ENCODE data around the gene HOXA3.
A peak's percentile ranks its signal among the peaks of the same experiment; 100 is the strongest.

Gene HOXA3

DNA sequence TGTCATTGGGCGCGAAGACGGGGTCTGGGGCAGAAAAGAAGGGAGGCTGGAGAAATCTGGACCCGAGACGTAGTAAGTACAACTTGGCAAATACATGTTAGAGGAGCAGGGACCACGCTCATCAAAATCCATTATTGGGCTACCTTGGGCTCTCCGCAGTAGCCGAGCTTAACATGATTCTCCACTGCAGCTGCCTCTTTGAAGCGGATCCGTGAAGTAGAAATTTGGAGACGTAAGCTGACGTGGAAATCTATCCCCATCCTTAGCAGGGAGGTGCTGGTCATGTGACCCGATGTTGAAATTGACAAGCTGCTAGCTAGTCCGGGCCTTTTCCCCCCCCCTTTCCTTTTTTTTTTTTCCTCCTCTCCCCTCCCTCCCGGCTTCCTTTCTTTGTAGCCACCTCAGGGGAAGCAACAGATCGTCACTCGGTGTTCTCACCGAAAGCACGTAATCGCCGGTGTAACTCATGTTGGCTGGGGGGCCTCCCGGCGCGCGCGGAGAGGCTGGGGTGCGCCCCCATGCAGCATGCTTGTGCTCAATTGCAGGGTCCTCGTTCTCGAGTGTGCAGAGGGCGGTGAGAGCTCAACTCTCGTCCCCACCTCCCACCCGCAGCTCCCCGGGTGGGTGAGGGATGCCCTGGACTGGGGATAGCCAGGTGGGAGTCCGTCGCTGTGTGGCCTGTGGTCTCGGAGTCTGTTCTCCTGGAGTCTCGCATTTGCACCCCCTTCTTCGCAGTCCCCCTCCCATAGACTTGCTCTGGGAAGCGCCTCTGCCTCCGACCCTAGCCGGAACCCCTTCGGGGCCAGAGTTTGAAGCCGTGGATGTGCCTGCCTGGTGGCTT lies 32.9 kb upstream of the HOXA3 start, which contains the start of gene HOXA11:
TSS of gene HOXA11 (minus strand) at position 220 of the 841 bp plus-strand sequence. CDS start at position 132, 88 bp downstream.
- no peaks in the 10 kb centered on the region for H3K9me3 Mint-ChIP-seq
- intact Hi-C loops (cut with micrococcal nuclease): no loop called here
- H3K4me1 Mint-ChIP-seq (ENCODE audit: low read depth): peaks cover 55% of the 10 kb centered on the region
- H3K36me3 Mint-ChIP-seq (ENCODE audit: low read depth): no peaks in the 10 kb centered on the region
- H3K4me3 Mint-ChIP-seq: peak within 1 kb of the TSS; percentile 59
- peaks cover 96% of the 10 kb centered on the region for H3K27me3 Mint-ChIP-seq
- no peak within 1 kb of the TSS for H3K27ac Mint-ChIP-seq

DNA sequence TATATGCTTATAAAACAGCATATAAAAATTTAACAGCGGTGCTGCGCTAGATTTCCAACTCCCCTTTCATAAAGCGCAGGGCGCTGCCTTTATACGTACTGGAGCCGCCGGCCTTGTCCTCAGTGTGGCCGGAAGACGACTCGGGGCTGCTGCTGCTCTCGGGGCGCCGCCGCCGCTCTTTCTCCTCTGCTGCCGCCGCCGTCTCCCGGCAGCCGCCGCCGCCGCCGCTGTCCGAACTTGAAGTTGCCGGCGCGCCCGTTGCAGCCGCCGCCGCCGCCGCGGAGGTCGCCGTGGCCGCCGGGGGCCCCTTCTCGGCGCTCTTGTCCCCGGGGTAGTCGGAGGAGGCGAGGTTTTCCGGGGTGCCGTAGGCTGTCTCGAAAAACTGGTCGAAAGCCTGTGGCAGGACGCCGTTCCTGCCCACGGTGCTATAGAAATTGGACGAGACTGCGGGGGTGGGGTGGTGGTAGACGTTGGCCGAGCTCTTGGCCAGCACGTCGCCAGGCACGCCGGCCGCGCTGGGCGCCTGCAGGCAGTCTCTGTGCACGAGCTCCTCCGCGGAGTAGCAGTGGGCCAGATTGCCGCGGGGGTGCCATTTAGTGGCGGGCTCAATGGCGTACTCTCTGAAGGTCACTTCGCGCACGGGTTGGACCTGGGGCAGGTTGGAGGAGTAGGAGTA lies 32.1 kb upstream of the HOXA3 start:
- no peak overlapping the region for H3K27ac Mint-ChIP-seq
- H3K4me3 Mint-ChIP-seq: peak overlapping the region; percentile 59
- intact Hi-C loops (cut with micrococcal nuclease): no loop called here
- peaks cover 53% of the 10 kb centered on the region for H3K4me1 Mint-ChIP-seq (ENCODE audit: low read depth)
- peaks cover 94% of the 10 kb centered on the region for H3K27me3 Mint-ChIP-seq
- H3K9me3 Mint-ChIP-seq: no peaks in the 10 kb centered on the region
- H3K36me3 Mint-ChIP-seq (ENCODE audit: low read depth): no peaks in the 10 kb centered on the region

DNA sequence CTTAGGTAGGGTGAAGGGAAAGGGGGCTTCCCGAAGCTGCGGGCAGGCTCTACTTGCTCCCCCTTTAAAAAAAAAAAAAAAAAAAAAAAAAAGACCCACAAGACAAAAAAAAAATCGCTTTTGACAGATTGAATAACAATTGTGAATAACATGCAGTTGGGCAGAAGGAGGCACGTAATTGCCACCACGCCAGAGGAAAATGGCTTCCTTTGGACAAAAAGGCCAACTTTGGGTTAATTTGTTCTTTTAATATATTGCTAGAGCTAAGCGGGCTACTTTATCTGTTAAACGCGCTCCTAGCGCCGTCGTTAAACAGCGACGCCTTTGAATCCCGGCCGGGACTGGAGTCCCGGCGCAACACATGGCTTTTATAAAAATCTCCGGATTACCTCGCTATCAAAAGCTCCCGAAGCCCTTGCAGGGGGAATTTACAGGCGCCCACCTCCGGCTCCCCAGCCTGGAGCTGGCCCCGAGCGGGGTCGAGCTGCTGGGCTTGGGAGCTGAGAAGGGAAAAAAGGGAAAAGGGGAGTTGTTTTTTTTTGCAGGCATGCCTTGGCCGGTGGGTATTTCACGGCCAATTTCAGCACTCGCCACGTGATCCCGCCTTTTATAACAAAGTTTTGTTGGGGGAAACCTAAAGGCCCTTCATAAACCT lies 31.4 kb upstream of the HOXA3 start:
- Mint-ChIP-seq H3K4me3 (peak overlapping the region; percentile 59), H3K4me1 (ENCODE audit: low read depth) (peaks cover 48% of the 10 kb centered on the region), H3K27ac (no peak overlapping the region), H3K9me3 (no peaks in the 10 kb centered on the region), H3K36me3 (ENCODE audit: low read depth) (no peaks in the 10 kb centered on the region), H3K27me3 (peaks cover 94% of the 10 kb centered on the region)
- intact Hi-C loops (cut with micrococcal nuclease): no loop called here

DNA sequence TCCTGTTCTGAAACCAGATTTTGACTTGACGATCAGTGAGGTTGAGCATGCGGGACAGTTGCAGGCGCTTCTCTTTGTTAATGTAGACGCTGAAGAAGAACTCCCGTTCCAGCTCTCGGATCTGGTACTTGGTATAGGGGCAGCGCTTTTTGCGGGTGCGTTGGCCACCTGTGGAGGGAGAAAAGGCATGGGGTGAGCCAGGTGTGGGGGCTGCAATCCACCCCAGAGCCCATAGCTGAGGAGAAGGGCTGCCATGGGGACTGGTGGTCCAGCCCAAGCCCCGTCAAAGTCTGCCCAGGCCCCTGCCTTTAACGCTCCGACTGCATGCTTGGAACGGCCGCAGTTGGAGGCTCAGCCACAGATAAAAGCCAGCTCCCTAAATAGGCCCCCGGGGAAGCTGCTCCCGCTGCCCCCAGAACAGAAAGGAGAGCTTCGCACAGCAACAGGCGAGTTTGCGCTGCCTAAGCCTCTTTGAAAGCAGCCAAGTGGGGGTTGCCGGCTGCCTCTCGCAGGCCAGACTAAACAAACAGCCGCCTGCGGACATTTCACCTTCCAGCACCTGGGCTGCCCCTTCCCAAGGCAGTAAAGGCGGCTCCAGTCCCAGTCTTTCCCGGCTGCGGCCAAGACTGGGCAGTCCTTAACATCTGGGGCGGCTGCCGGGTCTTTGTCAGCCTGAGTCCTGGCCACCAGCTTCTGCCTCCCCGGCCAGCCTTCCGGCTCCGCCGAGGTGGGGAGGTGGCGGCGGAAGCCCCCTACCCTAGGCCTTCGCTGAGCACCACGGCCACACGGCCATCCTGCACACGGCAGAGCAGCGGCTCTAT lies 30.7 kb upstream of the HOXA3 start:
- intact Hi-C loops (cut with micrococcal nuclease): no loop called here
- no peaks in the 10 kb centered on the region for H3K9me3 Mint-ChIP-seq
- no peak overlapping the region for H3K4me3 Mint-ChIP-seq
- H3K27me3 Mint-ChIP-seq: peaks cover 92% of the 10 kb centered on the region
- no peaks in the 10 kb centered on the region for H3K36me3 Mint-ChIP-seq (ENCODE audit: low read depth)
- peaks cover 40% of the 10 kb centered on the region for H3K4me1 Mint-ChIP-seq (ENCODE audit: low read depth)
- no peak overlapping the region for H3K27ac Mint-ChIP-seq

DNA sequence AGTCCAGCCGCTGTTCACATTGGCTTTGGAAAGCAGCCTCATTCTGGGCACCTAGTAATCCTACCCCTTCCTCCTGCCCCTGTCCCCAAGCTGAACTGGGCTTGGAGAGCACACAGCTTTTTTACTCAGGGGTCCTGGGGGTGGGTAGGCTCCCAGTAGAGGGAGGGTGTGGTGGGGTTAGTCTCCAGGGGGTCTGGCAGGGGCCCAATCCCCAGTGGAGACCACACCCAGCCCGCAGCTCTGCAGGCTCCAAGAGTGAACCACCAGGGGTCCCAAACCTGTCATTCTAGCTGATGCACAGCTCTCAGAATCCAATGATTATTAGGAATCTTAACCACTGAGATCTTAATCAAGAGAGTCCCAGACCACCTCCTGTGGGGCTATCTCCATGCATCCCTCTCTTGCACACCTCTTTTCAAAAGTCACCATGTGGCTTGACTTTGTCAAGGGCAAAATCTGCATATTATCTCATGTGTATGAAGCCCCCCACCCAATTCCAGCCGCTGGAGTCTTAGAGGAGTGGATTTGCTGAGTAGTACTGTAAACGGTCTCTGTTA lies 30.0 kb upstream of the HOXA3 start:
- Mint-ChIP-seq H3K27me3 (peaks cover 92% of the 10 kb centered on the region), H3K9me3 (no peaks in the 10 kb centered on the region), H3K27ac (no peak overlapping the region), H3K4me1 (ENCODE audit: low read depth) (peaks cover 35% of the 10 kb centered on the region), H3K4me3 (no peak overlapping the region), H3K36me3 (ENCODE audit: low read depth) (no peaks in the 10 kb centered on the region)
- intact Hi-C loops (cut with micrococcal nuclease): no loop called here

DNA sequence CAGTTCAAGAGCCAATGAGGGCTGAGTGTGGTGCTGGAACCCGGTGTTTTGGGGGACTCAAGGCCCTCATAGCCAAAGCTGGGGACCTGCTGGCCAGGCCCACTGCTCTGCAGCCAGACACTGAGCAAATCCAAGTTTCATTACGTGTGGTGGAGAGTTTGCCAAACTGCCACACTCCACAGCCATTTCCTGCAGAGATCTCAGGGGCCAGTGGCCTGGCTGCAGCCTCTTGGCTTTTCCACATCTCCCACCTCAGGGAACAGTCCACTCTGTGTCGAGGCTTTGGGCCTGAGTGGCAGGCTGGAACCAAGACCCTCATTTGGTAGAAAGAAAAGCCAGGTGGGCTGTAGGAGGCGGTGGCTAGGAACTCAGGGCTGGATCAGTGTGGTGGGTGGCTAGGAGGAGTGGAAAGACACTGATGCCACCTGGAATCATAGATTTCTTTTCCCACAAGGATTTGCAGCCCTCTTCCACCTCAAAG lies 29.5 kb upstream of the HOXA3 start:
- Mint-ChIP-seq H3K27me3 (peaks cover 94% of the 10 kb centered on the region), H3K9me3 (no peaks in the 10 kb centered on the region), H3K4me3 (no peak overlapping the region), H3K27ac (no peak overlapping the region), H3K36me3 (ENCODE audit: low read depth) (no peaks in the 10 kb centered on the region), H3K4me1 (ENCODE audit: low read depth) (peaks cover 35% of the 10 kb centered on the region)
- intact Hi-C loops (cut with micrococcal nuclease): no loop called here

DNA sequence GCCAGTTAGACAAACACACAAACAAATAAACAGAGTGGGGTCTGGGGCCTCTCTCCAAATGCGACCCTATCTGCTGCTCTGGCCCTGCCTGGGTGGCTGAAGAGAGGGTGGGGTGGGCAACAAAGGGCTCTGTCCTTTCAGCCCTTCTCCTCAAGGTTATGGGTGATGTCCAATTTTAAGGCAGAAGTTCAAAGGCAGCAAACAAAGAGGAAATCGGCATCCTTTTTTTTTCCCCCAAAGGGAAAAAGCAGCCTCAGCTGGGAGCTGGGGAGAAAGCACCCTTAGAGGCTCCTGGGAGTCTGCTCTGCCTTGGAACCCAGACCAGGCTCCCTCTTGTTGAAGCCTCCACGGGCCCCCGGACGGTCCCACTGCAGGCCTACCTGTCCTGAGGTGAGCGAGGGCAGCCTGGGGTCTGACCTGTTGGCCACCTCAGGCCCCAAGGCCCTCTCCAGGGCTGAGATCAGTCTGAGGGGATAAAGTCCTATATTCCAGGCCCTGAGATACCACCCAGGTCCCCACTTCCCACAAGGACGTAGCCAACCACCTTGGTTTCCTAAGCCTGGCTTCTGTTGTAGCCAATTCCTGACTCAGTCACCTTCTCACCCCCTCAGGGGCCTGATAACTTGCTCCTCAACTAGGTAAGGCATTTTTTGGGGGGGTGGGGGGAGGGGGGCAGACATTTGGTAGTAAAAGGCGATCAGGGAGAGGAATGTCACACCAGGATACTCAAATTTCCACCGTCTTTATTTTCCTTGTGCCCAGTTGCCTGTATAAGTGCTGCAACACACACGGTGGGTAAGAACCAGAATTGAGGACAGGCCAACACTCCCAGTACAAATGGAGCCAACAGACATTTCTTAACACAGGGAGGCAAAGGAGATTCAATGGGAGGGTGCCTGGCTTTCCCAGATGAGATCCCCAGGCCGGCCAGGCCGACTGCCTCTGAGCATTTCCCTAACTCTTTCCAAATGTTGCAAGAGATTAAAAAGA lies 28.3 kb upstream of the HOXA3 start:
- Mint-ChIP-seq H3K4me1 (ENCODE audit: low read depth) (peaks cover 27% of the 10 kb centered on the region), H3K4me3 (no peak overlapping the region), H3K27ac (no peak overlapping the region), H3K27me3 (peaks cover 95% of the 10 kb centered on the region), H3K36me3 (ENCODE audit: low read depth) (no peaks in the 10 kb centered on the region), H3K9me3 (no peaks in the 10 kb centered on the region)
- intact Hi-C loops (cut with micrococcal nuclease): no loop called here

DNA sequence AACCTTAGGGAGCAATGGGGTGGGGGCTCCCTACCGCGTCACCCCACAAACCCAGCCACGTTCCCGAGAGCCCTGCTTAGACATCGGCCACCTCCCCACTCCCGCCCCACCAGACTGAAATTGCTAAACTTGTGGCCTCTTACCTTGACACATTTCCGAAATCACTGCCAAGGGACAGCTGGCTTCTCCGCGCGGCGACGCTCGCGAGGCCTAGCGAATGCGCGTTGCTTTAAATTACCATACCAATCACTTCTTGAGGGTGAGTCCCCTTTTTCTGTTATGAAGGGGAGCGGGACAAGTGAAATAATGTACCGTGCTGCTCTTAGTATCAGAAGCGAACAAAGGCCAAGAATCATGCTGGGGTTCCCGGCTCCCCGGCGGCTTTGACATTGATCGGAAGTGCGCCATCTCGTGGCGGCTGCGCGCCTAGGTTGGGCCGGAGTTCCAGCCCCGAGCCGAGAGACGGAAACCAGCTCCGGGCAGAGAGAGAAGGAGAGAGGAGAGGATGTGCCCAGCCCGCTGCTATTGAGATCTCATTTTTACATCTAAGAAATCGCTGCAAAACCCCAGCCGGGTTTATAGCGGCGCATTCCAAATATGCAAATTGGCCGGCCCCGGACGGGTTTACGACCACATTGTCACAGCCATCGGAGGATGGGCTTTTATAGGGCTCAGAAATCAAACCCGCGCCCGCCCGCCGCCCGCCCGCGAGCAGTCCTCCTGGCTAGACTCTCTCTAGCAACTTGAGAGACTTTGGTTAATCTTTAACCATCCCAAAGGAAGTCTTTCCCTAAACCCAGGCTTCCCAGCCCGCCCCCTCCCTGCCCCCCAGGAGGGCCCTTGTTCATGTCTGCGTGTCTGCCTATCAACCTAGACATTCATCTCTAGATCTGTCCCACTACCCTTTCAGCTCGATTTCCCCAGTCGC lies 27.4 kb upstream of the HOXA3 start:
- Mint-ChIP-seq H3K36me3 (ENCODE audit: low read depth) (no peaks in the 10 kb centered on the region), H3K27ac (no peak overlapping the region), H3K4me3 (peak overlapping the region; percentile 45), H3K9me3 (no peaks in the 10 kb centered on the region), H3K4me1 (ENCODE audit: low read depth) (peaks cover 21% of the 10 kb centered on the region), H3K27me3 (peaks cover 95% of the 10 kb centered on the region)
- intact Hi-C loops (cut with micrococcal nuclease): no loop called here

DNA sequence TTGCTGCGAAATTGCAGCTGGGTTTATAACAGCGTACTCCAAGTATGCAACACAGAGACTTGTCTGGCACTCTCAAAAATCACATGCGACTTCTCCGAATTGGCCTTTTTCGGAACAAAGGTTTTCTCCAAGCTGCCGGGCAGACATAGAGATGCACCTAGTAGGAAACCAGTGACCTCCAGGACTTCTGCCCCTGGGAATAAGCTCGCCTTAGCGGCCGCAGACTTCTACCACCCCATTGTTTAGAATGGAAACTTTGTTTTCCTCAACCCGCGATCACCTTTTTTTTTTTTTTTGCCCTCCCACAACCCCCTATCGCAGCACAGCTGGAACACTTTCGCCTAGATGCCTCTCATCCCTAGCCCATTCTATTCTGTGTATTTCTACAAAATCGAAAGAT lies 26.6 kb upstream of the HOXA3 start:
- peaks cover 20% of the 10 kb centered on the region for H3K4me1 Mint-ChIP-seq (ENCODE audit: low read depth)
- H3K27me3 Mint-ChIP-seq: peaks cover 95% of the 10 kb centered on the region

DNA sequence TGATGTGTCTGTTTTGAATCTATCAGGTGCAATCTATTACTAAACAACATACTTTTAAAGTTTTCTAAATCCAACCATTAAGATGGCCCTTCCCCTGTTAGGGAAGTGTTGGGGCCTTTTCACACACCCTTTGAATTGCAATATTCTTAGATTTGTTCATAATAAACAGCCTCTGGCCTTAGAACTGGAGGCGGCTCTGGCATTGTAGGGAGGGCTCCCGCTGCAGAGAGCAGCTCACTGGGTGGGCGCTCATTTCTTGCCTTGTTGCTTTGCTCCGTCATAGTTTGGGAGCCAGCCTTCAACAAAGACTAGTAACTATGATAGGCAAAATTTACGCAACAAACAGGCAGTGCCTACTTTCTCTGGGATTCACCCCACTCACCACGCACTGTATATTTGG lies 26.0 kb upstream of the HOXA3 start:
- H3K36me3 Mint-ChIP-seq (ENCODE audit: low read depth): no peaks in the 10 kb centered on the region
- peaks cover 94% of the 10 kb centered on the region for H3K27me3 Mint-ChIP-seq
- no peak overlapping the region for H3K4me3 Mint-ChIP-seq
- H3K4me1 Mint-ChIP-seq (ENCODE audit: low read depth): peaks cover 20% of the 10 kb centered on the region
- H3K27ac Mint-ChIP-seq: no peak overlapping the region
- no peaks in the 10 kb centered on the region for H3K9me3 Mint-ChIP-seq
- intact Hi-C loops (cut with micrococcal nuclease): no loop called here

More for the DNA sequence above, 26.6 kb upstream of the HOXA3 start:
- Mint-ChIP-seq H3K4me3 (no peak overlapping the region), H3K9me3 (no peaks in the 10 kb centered on the region), H3K27ac (no peak overlapping the region), H3K36me3 (ENCODE audit: low read depth) (no peaks in the 10 kb centered on the region)
- intact Hi-C loops (cut with micrococcal nuclease): no loop called here

DNA sequence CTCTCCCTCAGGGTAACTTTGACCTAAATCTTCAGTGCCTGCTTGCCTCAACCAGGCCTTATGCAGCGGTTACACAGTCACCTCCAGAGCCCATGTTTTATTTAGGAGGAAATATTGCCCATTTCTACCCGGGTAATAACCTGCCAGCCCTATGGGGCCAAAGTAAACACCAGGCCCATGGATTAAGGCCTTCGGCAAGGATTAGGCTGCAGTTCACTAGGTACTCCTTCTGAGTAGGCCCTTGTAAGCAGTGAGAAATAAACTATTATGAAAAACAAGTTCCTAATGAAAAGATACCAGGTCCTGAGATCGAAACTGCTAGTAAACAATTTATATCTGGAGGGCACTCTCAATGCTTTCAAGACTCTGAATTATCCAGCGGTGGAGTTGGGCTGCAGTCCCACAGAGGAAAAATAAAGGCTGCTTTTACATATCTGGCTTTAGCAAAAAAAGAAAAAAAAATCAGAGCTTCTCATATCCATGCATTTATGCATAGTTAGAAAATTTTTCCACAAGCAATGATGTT lies 25.5 kb upstream of the HOXA3 start:
- Mint-ChIP-seq H3K27me3 (peaks cover 94% of the 10 kb centered on the region), H3K36me3 (ENCODE audit: low read depth) (no peaks in the 10 kb centered on the region), H3K27ac (no peak overlapping the region), H3K4me3 (no peak overlapping the region), H3K4me1 (ENCODE audit: low read depth) (peaks cover 21% of the 10 kb centered on the region), H3K9me3 (no peaks in the 10 kb centered on the region)
- intact Hi-C loops (cut with micrococcal nuclease): no loop called here

Measured in dendritic cell treated with granulocyte-macrophage colony-stimulating factor and Interleukin-4, amounts not matched to agents 40 ng/mL and 50 ng/mL, for 4 days (primary cell).